K562 (cell line): ENCODE measurements around the gene SLC22A7. TPM values are rescaled to one million over a fixed set of nuclear protein-coding genes. Genes with fewer than 3 reads are reported as not detected.

Experiments used
- ATAC-seq: fragments of 200-7000 bp; cut with Tn5 transposase; 3 replicates; pipeline ENCODE4 v1.9.1; 2020; ENCODE audit warnings: moderate library complexity
- BruUV-seq: library from RNA; stranded (reverse); fragments of 400-500 nt; replicated peaks from 2 replicates; lab custom pipeline; 2021; lab: Mats Ljungman, UMichigan
- CTCF ChIA-PET: fragments of 300-600 bp; formaldehyde crosslinking; extraction: SDS; loops from one replicate; lab custom pipeline; 2021; ENCODE audit warnings: low intra/inter-chr PET ratio; lab: Yijun Ruan, JAX
- POLR2A ChIA-PET: fragments of 300-600, 350-650 bp; sonication (Branson Sonifier 250); formaldehyde crosslinking; extraction: SDS; loops from one replicate; lab custom pipeline; 2021; ENCODE audit warnings: antibody characterized with exemption, inconsistent platforms; lab: Yijun Ruan, JAX
- DNase-seq, 4 experiments: peaks; one replicate each; pipeline versions ENCODE4 v3.0.0 to v3.0.0-alpha.2; 2011 to 2018; ENCODE audit warnings: low spot score in 3 of 4, mixed read lengths in 3 of 4; ENCODE audit errors: extremely low read depth in 1 of 4
- FAIRE-seq: peaks from 2 replicates; lab custom pipeline; 2011; peaks lifted over from hg19 to GRCh38; lab: Jason Lieb, UNC
- H2AFZ ChIP-seq: 2 replicates; pipeline ENCODE4 v1.6.0; 2011; ENCODE audit warnings: low read depth, low read length, control low read depth, inconsistent platforms
- H3K27ac ChIP-seq: fragments of 200-600 bp; 3 replicates; pipeline ENCODE4 v1.8.0; 2011; ENCODE audit warnings: low read depth, mild to moderate bottlenecking, control low read depth, inconsistent platforms, low read length, moderate library complexity, mixed read lengths; ENCODE audit errors: extremely low read depth
- H3K27me3 ChIP-seq, 2 experiments: fragments of 300-600 bp in 1 of 2; 2 replicates in 1 of 2; 3 replicates in 1 of 2; pipeline versions ENCODE4 v1.6.0 to v1.8.0; 2011; ENCODE audit warnings: inconsistent platforms in 2 of 2, low read length in 2 of 2, mild to moderate bottlenecking in 1 of 2, mixed read lengths in 1 of 2, moderate library complexity in 1 of 2; ENCODE audit not compliant: control insufficient read depth in 2 of 2, insufficient read depth in 2 of 2
- H3K36me3 ChIP-seq: fragments of 300-600 bp; 3 replicates; pipeline ENCODE4 v1.8.0; 2011; ENCODE audit warnings: mild to moderate bottlenecking, low read length, inconsistent platforms; ENCODE audit not compliant: control insufficient read depth, insufficient read depth
- H3K4me1 ChIP-seq, 2 experiments: fragments of 200-600 bp in 1 of 2; replicated peaks in 1 of 2; 2 replicates in 1 of 2; 3 replicates in 1 of 2; pipeline versions ENCODE4 v1.5.1 to v1.8.0; 2011; ENCODE audit warnings: inconsistent platforms in 2 of 2, low read length in 2 of 2, mild to moderate bottlenecking in 1 of 2, mixed read lengths in 1 of 2, moderate library complexity in 1 of 2; ENCODE audit not compliant: control insufficient read depth in 2 of 2, insufficient read depth in 2 of 2
- H3K4me2 ChIP-seq: 2 replicates; pipeline ENCODE4 v1.6.1; 2011; ENCODE audit warnings: low read length, control low read depth, inconsistent platforms, mixed read lengths; ENCODE audit not compliant: insufficient read depth
- H3K4me3 ChIP-seq: fragments of 200-600 bp; sonication (generic), shearing (Covaris generic); 2 replicates; pipeline ENCODE4 v1.5.1; 2016; ENCODE audit warnings: control low read depth, inconsistent platforms
- H3K79me2 ChIP-seq: fragments of 200-600 bp; 3 replicates; pipeline ENCODE4 v1.8.0; 2011; ENCODE audit warnings: low read length, inconsistent platforms; ENCODE audit not compliant: control insufficient read depth, insufficient read depth
- H3K9ac ChIP-seq, 2 experiments: 2 replicates each; pipeline versions ENCODE4 v1.6.0 to v1.6.1; 2011; ENCODE audit warnings: low read depth in 2 of 2, low read length in 2 of 2, control low read depth in 1 of 2, inconsistent platforms in 1 of 2, mild to moderate bottlenecking in 1 of 2, mixed read lengths in 1 of 2; ENCODE audit not compliant: insufficient read depth in 1 of 2
- H3K9me1 ChIP-seq: one replicate; pipeline ENCODE4 v1.6.0; 2011; ENCODE audit warnings: inconsistent platforms, mild to moderate bottlenecking, low read length, moderate library complexity; ENCODE audit not compliant: control insufficient read depth, insufficient read depth
- H3K9me3 ChIP-seq: replicated peaks from 2 replicates; pipeline ENCODE4 v1.5.1; 2011; ENCODE audit warnings: low read depth, low read length, inconsistent platforms; ENCODE audit not compliant: control insufficient read depth, insufficient read depth
- H4K20me1 ChIP-seq: replicated peaks from 2 replicates; pipeline ENCODE4 v1.6.1; 2011; ENCODE audit warnings: low read length, inconsistent platforms, mixed read lengths; ENCODE audit not compliant: control insufficient read depth, insufficient read depth
- ERF ChIP-seq: fragments of 450-650 bp; formaldehyde crosslinking; IDR thresholded peaks from 2 replicates; pipeline ENCODE4 v1.4.0; 2020; ENCODE audit warnings: mild to moderate bottlenecking, mixed read lengths
- NCOA6 ChIP-seq: fragments of 450-650 bp; IDR thresholded peaks from 2 replicates; pipeline ENCODE4 v1.6.1; 2017; ENCODE audit warnings: mild to moderate bottlenecking
- TOE1 ChIP-seq, 2 experiments: fragments of 450-650 bp in 1 of 2; sonication (generic) in 1 of 2; formaldehyde crosslinking in 1 of 2; IDR thresholded peaks; 2 replicates each; pipeline versions ENCODE4 v1.7.1 to v1.8.0; 2016 to 2022; ENCODE audit warnings: borderline replicate concordance in 2 of 2, mild to moderate bottlenecking in 2 of 2, antibody characterized with exemption in 1 of 2, inconsistent platforms in 1 of 2, low read depth in 1 of 2, missing genetic modification reagents in 1 of 2, moderate library complexity in 1 of 2
- ZBED1 ChIP-seq: IDR thresholded peaks from 2 replicates; pipeline ENCODE4 v1.6.1; 2014
- WGBS: fragments of 100-300 bp; shearing (Covaris generic); methylation state at CpG from one replicate; pipeline ENCODE4 v1.1.6; 2016; ENCODE audit warnings: low coverage, mixed read lengths; ENCODE audit not compliant: insufficient coverage; ENCODE audit errors: missing lambda C conversion rate; 5-methylcytosine and 5-hydroxymethylcytosine counted together
- in situ Hi-C: fragments of 300-500 bp; cut with MboI; formaldehyde crosslinking; loops from 4 replicates; pipeline ENCODE4 v1.15.0; 2018; ENCODE audit warnings: inconsistent platforms, mixed read lengths
- intact Hi-C: fragments of 100-400 bp; cut with micrococcal nuclease; formaldehyde crosslinking; loops from 2 replicates; pipeline ENCODE4 v1.14.2; 2022
- polyA plus RNA-seq, 8 experiments: library from polyadenylated mRNA; depleted of rRNA in 4 of 8; stranded (reverse) in 5 of 8; unstranded in 3 of 8; fragments of >200 nt; fragmentation: Nextera tagmentation in 2 of 8; fragmentation: Illumina TruSeq in 1 of 8; extraction: Ambion mirVana in 2 of 8; extraction: Trizol in 1 of 8; gene quantifications; 2 replicates each; pipeline versions ENCODE4 v1.2.1 to v1.2.3, GENCODE V29; 2011 to 2014; ENCODE audit warnings: inconsistent platforms in 1 of 8, missing spikeins in 1 of 8
- total RNA-seq, 7 experiments: library from RNA; depleted of rRNA in 6 of 7; stranded (reverse); fragments of >200 nt in 6 of 7; fragmentation: Illumina TruSeq in 2 of 7; extraction: Trizol in 2 of 7; gene quantifications; 2 replicates each; pipeline versions ENCODE4 v1.2.1 to v1.2.3, GENCODE V29; 2011 to 2021; ENCODE audit warnings: low replicate concordance in 1 of 7
- TF ChIP-seq, protein P1 (sequence below): IDR thresholded peaks from 2 replicates; pipeline ENCODE4 v1.6.1; 2016; ENCODE audit warnings: missing genetic modification characterization, missing compliant biosample characterization
- TF ChIP-seq, protein P2 (sequence below): sonication (generic); formaldehyde crosslinking; IDR thresholded peaks from 2 replicates; pipeline ENCODE4 v1.4.0; 2020; ENCODE audit warnings: mild to moderate bottlenecking, missing genetic modification reagents
- TF ChIP-seq, protein P3 (sequence below), 2 experiments: fragments of 250-450 bp in 1 of 2; fragments of 450-650 bp in 1 of 2; sonication (Bioruptor Pico) in 1 of 2; IDR thresholded peaks; 2 replicates each; pipeline versions ENCODE4 v1.6.1 to v1.8.0; 2016 to 2021; ENCODE audit warnings: mild to moderate bottlenecking in 2 of 2, moderate library complexity in 2 of 2, missing compliant biosample characterization in 1 of 2, missing genetic modification characterization in 1 of 2

The SLC22A7 gene
- total and polyA plus RNA-seq, 9 of the 15 experiments (the other 6 are each of a cell fraction or from before 2014, with no cell fraction given) = not detected

DNA sequence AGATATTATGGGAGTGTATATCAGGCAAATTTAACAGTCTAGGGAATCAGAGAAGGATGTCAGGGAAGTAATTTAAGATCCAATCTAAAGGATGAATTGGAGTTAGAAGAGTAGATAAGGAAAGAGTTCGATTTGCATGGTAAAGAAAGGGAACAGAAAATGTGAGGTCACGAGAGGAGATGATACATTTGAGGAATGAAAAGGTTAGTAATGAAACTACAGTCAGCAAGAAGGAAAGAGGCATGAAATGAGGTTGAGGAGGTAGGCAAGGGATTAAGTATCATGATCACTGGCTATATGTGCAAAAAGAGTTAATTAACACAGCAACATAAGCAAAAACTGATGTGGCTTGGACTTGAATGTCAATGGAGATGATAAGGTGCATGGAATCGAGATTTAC lies 49.0 kb downstream of the SLC22A7 start:
- no peak for DNase-seq
- POLR2A ChIA-PET = no interaction called here
- no peak overlapping the region for H3K4me2 ChIP-seq
- H3K27ac ChIP-seq = no peak overlapping the region
- no peaks in the 10 kb centered on the region for H3K9me3 ChIP-seq
- in situ Hi-C loops (no loop called here), intact Hi-C loops (no loop called here)
- no peak overlapping the region for H2AFZ ChIP-seq
- H3K79me2 ChIP-seq = no peaks in the 10 kb centered on the region
- H4K20me1 ChIP-seq = no peaks in the 10 kb centered on the region
- WGBS = 38% methylated on average over 3 of the region's 3 CpGs
- no peak for FAIRE-seq
- H3K9me1 ChIP-seq = no peaks in the 10 kb centered on the region
- no peak overlapping the region for H3K9ac ChIP-seq
- H3K4me1 ChIP-seq = no peaks in the 10 kb centered on the region; a peak in 1 of 5 replicates
- CTCF ChIA-PET = no interaction called here
- no peak for TF ChIP-seq ZBED1
- no peak for TF ChIP-seq ERF (CRISPR knock-in tag)
- TF ChIP-seq, protein P1, sequence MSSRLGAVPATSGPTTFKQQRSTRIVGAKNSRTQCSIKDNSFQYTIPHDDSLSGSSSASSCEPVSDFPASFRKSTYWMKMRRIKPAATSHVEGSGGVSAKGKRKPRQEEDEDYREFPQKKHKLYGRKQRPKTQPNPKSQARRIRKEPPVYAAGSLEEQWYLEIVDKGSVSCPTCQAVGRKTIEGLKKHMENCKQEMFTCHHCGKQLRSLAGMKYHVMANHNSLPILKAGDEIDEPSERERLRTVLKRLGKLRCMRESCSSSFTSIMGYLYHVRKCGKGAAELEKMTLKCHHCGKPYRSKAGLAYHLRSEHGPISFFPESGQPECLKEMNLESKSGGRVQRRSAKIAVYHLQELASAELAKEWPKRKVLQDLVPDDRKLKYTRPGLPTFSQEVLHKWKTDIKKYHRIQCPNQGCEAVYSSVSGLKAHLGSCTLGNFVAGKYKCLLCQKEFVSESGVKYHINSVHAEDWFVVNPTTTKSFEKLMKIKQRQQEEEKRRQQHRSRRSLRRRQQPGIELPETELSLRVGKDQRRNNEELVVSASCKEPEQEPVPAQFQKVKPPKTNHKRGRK (tag) = no peak
- TF ChIP-seq TOE1 (IDR thresholded peaks at IDR 0.05; ENCODE audit: borderline replicate concordance) = no peak
- no peak for TF ChIP-seq TOE1 (CRISPR knock-in tag; IDR thresholded peaks at IDR 0.05; ENCODE audit: borderline replicate concordance, low read depth)
- TF ChIP-seq, protein P2, sequence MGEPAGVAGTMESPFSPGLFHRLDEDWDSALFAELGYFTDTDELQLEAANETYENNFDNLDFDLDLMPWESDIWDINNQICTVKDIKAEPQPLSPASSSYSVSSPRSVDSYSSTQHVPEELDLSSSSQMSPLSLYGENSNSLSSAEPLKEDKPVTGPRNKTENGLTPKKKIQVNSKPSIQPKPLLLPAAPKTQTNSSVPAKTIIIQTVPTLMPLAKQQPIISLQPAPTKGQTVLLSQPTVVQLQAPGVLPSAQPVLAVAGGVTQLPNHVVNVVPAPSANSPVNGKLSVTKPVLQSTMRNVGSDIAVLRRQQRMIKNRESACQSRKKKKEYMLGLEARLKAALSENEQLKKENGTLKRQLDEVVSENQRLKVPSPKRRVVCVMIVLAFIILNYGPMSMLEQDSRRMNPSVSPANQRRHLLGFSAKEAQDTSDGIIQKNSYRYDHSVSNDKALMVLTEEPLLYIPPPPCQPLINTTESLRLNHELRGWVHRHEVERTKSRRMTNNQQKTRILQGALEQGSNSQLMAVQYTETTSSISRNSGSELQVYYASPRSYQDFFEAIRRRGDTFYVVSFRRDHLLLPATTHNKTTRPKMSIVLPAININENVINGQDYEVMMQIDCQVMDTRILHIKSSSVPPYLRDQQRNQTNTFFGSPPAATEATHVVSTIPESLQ (CRISPR knock-in tag) = no peak
- TF ChIP-seq, protein P3, sequence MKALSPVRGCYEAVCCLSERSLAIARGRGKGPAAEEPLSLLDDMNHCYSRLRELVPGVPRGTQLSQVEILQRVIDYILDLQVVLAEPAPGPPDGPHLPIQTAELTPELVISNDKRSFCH (CRISPR knock-in tag; IDR thresholded peaks at IDR 0.05) = no peak
- TF ChIP-seq, protein P3 (tag; IDR thresholded peaks at IDR 0.05) = no peak
- TF ChIP-seq NCOA6 = no peak
- no TSS peak for BruUV-seq
- no peak for ATAC-seq
- peaks cover 66% of the 10 kb centered on the region for H3K36me3 ChIP-seq
- no peaks in the 10 kb centered on the region for H3K27me3 ChIP-seq
- no peak overlapping the region for H3K4me3 ChIP-seq
